Activated CD4-positive, alpha-beta T cell treated with anti-CD3 and anti-CD28 coated beads for 48 hours (primary cell): ENCODE results near the gene BST2.

Source experiments
- DNase-seq: peaks from one replicate; pipeline ENCODE4 v3.0.0-alpha.2; 2020

BST2 gene, protein sequence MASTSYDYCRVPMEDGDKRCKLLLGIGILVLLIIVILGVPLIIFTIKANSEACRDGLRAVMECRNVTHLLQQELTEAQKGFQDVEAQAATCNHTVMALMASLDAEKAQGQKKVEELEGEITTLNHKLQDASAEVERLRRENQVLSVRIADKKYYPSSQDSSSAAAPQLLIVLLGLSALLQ

DNA sequence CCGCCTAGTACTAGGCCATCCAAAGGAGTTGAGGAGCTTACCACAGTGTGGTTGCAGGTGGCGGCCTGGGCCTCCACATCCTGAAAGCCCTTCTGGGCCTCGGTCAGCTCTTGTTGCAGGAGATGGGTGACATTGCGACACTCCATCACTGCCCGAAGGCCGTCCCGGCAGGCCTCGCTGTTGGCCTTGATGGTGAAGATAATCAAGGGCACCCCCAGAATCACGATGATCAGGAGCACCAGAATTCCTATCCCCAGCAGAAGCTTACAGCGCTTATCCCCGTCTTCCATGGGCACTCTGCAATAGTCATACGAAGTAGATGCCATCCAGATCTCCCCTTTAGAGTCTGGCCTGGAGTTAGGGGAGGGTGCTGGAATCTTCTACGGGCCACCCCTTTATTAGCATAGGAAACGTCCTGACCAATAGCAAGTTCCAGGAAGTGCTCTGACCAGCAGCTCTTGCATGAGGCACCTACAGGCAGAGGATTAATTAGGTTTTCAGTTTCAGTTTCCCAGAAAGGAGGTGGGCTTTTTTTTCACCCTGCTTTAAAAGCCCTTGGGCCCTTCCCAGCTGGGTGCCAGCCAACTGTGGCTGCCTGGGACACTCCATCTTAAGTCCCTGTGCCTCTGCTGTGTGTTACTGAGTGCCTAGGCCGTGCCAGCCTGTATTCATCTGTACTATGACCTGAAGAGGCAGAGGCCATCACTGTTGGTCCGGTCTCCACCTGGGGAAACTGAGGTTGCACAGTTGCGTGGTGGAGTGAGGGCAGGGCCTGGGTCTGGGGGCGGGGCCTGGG, at the start of gene BST2:
TSS of gene BST2 (minus strand) at position 381 of the 796 bp plus-strand sequence. CDS start at position 326, 55 bp downstream.
- peak; percentile 74 for DNase-seq

DNA sequence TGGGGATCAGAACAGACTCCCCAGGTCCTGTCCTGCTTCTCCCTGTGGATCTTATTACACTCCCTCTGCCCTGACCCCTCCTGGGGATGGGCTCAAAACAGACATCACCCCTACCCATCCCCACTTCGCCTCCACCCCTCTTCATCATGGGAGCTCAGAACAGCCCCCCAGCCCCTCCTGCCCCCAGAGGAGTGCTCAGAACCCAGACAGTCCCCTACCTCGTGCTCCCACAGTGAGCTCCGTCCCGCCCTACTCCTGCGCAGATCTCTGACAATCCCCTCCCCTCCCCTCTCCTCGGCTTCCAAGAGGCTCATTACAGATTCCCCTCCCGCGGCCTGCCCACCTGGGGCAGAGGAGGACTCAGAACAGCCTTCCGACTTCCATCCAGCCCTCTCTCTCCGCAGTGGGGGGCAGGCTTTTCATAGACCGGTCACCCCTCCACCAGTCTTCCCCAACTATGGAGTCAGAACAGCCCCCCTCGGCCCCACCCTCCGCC, 49.2 kb upstream of the BST2 start:
- DNase-seq, result no peak

DNA sequence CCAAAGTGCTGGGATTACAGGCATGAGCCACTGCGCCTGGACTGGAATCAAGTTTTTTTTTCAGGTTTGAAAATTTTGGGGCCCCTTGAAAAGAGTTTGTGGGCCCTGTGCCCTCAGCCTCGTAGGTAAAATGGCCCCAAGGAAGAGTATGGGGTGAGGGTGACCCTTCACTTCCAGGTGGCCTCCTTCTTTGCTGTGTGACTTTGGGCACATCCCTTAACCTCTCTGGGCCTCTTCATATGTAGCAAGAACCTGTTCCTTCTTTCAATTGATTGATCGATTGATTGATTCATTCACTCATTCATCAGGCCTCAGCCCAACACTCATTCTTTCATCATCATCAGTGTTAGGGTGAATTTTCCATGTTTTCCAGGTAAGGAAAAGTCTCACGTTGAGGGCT, 46.4 kb upstream of the BST2 start:
- DNase-seq, result no peak

DNA sequence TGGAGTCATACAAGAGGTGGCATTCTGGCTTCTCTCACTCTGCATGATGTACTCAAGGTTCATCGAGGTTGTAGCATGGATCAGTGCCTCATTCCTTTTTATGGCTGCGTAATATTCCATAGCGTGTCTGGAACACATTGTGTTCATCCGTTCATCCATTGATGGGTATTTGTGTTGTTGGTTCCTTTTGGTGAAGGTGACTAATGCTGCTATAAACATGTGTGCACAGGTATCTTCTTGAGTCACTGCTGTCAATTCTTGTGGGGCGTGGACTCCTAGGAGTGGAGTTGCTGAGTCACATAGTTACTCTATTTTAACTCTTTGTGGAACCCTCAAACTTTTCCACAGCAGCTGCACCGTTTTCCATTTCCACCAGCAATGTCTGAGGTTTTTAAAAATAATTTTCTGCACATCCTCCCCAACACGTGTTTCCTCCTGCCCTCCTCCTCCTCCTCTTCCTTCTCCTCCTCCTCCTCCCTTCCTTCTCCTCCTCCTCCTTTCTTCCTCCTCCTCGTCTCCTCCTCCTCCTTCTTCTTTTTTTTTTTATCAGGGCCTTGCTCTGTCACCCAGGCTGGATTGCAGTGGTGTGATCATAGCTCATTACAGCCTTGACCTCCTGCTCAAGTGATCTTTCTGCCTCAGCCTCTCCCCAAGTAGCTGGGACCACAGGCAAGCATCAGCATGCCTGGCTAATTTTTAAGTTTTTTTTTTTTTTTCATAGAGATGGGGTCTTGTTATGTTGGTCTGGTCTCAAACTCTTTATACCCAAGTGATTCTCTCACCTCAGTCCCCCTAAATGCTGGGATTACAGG, 45.0 kb upstream of the BST2 start:
- peak; percentile 74 for DNase-seq

DNA sequence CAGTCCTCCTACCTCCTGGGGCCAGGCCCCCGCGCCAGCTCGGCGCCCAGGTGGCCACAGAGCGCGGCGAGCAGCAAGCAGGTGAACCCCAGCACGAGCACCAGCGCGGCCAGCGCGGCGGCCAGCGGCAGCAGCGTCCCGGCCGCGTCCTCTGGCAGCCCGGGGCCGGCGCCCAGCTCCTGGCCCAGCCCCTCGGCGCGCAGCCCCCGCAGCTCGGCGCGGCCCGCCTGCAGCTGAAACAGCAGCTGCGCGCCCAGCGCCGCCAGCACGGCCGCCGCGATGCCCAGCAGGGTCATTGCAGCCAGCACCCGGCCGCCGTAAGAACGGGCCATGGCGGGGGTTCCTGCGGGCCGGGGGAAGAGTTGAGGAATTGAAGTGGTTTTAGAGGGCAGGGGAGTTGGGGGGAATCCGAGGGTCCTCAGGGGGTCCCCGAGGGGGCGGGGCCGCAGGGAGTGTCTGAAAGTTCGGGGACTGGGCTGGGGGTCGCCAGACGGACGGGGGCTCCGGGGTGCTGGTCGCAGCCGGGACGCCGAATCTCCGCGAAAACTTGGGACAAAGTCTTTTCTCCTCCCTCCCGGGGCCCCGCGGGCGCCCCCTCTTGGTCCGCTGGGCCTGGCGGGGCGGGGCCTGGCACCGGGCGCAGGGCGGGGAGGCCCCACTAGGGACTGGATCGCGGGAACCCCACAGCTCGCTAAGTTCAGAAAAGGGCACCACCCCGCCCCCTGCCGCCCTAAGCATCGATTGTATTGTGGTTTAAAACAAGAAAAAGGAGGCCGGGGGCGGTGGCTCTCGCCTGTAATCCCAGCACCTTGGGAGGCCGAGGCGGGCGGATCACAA, 42.9 kb upstream of the BST2 start, which contains the start of gene TMEM221:
TSS of gene TMEM221 (minus strand) at position 538 of the 837 bp plus-strand sequence. CDS start at position 332, 206 bp downstream.
- peak; percentile 70 for DNase-seq

DNA sequence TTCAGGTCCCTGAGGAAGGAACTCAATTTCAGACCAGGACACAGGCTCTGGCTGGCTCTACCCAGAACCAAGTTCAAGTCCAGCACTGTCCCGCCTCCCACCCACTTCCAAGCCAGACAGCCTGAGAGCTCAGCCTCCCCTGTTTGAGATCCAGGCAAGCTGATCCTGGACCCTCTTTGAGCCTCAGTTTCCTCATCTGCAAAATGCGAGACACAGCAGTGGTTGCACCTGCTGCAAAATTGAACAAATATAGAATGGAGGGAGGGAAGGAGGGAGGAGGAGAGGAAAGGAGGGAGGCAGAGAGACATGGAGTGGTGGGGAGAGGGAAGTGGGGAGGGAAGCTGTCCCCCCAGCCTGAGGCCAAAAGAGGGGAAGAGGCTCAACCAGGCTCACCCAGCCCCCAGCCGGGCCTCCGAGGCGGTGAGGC, 42.3 kb upstream of the BST2 start:
- DNase-seq, result no peak

DNA sequence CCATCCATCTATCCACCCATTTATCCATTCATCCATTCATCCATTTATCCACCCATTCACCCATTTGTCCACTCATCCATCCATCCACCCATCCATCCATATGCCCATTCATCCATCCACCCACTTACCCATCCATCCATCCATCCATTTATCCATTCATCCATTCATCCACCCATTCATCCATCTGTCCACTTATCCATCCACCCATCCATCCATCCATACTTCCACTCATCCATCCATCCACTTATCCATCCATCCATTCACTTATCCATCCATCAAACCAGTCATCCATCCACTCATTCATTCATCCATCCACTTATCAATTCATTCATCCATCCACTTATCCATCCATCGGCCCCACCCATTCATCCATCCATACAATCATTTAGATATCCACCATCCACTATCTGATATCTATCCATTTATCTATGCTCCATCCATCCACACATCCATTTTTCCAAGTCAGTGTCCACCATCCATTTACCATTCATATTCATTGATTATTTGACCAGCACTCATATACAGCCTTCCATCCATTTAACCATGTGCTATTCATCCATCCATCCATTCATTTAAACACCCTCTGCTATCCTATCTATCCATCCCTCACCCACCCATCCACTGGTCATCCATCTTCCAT, 40.2 kb upstream of the BST2 start:
- DNase-seq, result no peak

DNA sequence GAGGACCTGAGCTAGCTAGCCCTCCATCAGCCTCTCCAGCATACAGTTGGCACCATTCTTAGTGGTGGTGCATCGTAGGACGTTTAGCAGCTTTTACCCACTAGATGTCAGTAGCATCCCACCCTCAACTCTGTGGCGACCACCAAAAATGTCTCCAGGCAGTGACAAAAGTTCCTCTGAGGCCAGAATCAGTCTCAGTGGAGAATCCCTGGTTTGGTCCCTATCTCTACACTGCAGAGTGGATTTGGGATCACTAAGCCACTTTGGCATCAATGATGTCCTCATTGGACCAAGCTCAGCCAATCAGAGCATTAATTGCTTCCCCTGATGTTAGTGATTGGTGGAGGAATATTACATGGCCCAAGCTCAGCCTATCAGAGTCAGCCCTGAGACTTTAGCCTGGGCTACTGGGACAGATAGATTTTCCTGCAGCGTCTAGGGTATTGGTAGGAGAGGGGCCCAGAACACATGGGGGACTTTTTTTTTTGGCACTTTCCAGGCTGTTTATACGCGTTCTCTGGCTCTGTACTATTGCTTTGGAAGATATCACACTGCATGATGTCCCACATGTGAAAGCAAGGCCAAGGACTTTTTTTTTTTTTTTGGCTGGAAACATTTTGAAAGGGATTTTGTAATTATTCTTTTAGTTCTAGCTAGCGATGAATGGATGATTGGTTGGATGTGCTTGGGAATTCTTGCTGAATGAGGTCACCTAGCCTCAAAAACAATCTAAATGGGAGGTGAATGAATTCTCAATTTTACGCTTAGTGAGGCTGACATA, 36.0 kb upstream of the BST2 start:
- peak; percentile 34 for DNase-seq

DNA sequence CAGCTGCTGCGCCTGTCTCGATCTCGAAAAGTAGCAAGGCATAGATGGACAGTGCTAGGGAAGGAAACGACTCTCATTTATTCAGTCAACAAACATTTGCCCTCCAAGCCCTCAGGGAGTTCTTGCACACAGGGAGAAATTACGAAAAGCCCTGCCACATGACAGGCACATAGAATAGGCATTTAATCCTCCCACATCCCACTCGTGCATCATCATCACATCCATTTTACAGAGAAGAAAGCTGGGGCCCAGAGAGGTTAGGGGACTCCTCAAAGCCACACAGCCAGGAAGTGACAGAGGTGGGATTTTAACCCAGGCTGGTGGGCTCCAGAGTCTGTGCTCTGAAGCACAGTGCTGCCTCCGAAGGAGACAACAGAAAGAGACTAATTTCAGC, 31.4 kb upstream of the BST2 start:
- no peak for DNase-seq

DNA sequence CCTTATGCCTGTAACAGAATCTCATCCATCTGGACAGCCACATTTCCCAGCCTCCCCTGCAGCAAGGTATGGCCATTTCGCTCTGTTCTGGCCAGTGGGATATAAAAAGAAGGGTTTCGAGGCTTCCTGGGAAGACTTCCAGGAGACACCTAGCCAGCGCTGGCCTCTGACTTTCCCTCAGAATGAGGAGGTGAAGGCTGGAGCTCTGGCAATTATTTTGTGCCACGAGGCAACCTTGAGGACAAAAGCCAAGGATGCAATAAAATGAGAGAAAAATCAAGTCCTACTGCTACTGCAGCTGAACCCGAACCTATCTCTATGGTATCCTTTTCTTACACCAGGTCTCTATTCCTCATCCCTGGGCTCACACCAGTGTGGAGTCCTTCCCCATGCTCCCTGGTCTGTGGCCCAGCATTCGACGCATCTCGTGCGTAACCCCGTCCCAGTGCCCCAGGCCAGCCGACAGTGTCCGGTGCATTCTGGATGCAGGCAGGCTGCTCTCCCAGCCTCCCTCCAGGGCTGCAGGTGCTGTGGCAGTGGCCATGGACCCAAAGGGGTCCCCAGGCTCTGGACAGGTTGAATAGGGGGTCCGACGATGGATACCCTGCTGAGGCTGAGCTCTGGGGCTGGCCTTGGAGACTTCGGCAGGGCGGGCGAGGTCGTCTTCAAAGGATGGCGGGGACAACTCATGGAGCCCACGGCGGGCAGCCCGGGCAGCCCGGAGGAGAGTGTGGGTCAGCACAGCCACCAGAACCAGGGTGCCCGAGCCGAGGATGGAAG, 30.9 kb upstream of the BST2 start:
- no peak for DNase-seq

DNA sequence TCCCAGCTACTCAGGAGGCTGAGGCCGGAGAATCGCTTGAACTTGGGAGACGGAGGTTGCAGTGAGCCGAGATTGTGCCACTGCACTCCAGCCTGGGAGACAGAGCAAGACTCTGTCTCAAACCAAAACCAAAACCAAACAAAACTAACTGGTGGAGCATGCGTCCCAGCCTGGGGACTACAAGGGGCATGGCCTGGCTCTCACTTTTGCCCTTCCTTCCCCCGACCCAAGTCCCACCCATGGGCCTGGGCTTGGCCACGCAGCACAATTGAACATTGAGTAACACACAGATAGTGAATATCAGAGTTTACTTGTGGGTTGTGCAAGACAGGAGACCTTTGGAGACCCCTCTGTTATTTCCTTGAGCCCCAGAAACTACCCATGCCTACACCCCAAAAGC, 29.8 kb upstream of the BST2 start:
- DNase-seq, result no peak

DNA sequence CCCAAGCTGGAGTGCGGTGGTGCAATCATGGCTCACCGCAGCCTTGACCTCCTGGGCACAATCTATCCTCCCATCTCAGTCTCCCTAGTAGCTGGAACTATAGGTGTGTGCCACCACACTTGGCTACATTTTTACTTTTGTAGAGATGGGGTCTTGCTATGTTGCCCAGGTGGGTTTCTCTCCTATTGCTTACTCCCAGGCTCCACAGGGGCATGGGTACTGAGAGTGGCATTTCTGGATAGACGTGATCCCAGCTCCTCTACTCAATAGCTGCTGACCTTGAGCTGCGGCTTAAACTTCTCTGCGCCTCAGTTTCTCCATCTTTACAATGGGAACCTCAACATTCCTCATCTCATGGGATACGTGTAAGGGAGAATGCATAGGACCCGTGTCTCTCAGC, 26.0 kb upstream of the BST2 start:
- no peak for DNase-seq

DNA sequence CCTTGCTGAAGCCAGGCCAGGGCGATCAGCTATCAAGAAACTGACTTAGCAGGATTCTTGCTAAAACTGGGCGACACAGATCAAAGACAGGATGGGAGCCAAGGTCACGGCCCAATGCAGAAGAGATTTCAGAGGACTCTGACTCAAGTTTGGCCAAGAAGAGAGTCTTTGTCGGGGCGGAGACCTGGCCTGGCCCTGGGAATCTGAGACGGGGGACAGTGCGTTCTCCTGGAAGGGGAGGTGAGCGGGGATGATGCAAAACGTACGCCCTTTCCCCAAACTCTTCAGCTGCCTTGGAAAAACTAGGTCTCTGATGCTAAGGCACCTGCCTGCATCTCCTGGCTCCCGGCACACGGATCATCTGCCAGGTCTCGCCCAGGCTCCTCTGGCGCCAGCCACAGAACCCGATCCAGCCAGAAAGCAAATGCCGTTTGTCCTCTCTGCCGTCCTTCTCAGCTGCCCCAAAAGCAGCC, 24.2 kb upstream of the BST2 start:
- DNase-seq, result no peak

DNA sequence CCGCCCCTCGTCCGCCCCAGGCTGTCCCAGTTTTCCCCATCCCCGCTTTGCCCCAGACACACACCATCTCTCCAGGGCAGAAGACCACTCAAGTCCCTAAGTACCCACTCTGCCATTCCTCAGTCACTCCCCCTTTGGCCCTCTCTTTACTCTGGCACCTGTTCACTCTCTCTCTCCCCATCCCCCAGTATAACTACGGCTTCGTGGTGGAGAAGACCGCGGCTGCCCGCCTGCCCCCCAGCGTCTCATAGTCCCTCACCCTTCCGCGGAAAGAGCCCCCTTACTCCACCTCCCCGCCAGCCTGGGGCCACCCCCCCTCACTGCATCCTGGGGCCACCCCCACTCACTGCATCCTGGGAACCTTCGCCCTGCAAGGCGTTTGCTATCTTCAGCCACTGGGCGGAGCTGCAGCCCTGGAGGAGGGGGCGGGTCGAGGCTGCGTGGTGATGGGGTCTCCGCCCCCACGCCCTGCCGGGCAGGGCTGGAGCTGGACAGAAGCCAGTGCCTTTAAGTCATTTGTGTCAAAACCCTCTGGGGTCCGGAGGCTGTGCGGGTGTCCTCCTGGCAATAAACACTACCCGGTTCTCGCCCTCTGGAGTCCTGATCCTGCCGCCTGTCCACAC, 19.4 kb upstream of the BST2 start:
- peak; percentile 58 for DNase-seq

DNA sequence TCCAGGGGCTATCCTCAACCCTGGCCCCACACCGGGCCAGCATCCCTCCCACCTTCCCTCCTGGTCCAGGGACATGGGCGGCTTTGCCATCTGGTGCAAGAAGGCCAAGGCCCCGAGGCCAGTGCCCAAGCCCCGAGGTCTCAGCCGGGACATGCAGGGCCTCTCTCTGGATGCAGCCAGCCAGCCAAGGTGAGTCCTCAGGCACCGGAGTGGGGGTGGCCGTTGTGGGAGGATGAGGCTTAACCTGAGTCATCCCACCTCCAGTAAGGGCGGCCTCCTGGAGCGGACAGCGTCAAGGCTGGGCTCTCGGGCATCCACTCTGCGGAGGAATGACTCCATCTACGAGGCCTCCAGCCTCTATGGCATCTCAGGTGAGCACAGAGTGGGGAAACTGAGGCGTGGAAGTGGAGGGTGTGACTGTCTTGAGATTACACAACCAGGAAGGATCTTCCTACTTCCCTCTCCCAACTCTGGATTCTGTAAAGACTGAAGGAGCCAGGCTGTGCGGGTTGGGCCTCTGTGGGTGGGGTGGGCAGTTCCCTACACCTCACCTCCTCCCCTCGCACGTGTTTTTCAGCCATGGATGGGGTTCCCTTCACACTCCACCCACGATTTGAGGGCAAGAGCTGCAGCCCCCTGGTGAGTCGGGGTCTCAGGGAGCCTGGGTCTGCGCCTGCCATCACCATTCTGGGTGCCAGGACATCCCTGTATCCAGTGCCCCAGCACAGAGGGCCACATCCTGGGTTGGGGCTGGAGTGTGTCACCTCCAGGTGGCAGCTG, 18.2 kb upstream of the BST2 start:
- DNase-seq, result no peak

DNA sequence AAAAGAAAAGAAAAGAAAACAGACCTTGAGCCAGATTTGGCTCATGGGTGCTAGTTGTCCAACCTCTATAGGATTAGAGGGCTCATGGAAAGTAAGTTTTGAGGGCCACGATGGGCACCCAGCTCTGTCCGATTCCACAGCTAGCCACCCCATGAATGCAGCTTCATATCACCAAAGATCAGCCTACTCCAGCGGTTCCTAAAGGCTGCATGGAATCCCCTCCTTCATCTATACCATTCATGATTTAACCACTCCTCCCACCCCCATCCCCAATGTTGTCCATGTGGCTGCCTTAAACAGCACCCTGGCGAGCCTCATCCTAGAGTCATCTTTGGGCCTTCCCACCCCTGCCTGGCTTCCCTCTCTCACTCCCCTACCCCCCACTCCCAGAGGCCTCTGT, 16.5 kb upstream of the BST2 start:
- DNase-seq, result no peak

DNA sequence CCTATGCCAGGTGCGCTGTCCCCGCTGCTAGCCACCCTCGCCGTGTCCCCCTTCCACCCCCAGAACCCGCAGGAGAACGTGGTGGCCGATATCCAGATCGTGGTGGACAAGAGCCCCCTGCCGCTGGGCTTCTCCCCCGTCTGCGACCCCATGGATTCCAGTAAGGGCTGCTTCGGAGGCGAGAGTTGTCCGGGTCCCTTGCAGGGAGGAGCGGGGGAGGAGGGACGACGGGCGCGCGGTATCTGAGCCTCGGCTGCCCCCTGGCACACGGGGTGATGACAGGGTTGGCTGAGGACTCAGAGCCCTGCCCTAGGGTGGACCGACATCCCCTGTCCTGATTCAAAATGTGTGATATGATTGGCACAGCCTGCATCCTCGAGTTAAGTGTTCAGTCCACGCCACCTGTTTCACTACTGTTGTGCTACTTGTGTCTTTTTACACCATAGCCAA, 15.1 kb upstream of the BST2 start:
- DNase-seq, result peak; percentile 41

DNA sequence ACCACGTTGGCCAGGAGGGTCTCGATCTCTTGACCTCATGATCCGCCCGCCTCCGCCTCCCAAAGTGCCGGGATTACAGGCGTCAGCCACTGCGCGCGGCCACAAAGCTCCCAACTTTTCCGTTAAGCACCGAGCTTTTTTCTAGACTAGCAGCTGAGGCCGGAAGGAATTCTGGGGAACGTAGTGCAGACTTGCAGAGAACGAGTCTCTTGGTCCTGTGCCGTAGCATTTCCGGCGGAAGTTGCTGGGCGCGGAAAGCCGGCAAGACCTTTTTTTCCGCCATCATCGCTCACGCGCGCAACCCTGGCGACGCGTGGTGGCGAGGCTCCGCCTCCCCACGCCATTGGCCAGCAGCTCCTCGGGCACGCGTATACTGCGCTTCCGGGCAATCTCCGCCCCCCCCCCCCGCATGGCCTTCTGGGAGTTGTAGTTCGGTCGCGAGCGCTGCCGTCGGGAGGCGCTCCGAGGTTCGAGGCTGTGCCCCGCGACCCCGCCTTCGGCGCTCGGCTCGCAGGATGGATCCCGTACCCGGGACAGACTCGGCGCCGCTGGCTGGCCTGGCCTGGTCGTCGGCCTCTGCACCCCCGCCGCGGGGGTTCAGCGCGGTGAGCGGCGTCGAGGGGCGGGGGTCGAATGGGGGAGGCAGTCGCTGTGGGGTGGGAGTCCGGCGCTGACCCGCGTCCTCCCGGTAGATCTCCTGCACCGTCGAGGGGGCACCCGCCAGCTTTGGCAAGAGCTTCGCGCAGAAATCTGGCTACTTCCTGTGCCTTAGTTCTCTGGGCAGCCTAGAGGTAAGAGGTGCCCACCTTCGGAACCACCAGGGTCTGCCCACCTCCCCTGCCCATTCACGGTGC, 14.4 kb upstream of the BST2 start, which contains the start of gene MVB12A:
TSS of gene MVB12A (plus strand) at position 427 of the 854 bp plus-strand sequence. CDS start at position 516, 89 bp downstream.
- DNase-seq, result peak; percentile 96
